HG03103 (cell line): ENCODE data around the gene ZIC3.
"Not testable (repeated sequence)": the region's sequence is repeated elsewhere in the genome, so short reads cannot be mapped to it uniquely, and the experiment has no call there.

Experiments
- ATAC-seq: cut with Tn5 transposase; IDR thresholded peaks from one replicate; pipeline ENCODE4 v1.9.1; 2021; ENCODE audit warnings: low read depth; ENCODE audit not compliant: unreplicated experiment

The ZIC3 gene

DNA sequence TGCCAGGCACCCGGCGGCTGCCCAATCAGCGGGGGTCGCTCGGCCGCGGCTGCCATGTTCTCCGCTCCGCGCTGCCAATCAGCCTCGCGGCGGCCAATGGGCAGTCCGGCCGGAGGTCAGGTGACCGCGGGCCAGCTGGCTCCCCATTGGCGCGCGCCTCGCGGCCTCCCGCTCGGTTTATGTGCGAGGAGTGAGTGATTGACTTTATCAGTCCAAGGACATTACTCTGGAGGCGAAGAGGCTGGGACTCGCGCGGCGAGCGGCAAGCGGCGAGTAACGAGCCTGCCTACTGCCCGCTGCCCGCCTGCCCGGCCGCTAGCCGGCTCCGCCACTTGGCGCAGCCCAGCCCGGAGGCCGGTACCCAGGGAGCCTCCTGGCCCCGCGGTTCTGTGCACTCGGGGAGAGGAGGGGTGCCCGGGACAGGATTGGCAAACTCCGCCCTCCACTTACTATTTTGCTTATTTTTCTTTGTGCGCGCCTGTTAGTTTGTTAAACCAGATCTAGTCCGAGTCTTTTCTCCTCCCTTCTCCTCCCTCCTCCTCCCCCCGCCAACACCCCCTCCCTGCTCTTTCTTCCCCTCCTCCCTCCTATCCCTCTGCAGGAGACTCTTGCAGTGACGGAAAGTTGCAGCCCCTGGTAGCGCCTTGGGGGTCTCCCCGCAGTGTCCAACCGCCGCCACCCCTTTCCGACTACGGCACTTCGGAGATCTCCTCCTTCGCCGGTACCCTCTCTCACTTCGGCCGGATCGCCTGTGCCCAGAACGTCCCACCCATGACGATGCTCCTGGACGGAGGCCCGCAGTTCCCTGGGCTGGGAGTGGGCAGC lies at the start of gene ZIC3:
Gene ZIC3, plus strand, starts transcription at position 207 of the 825 bp plus-strand sequence. Its CDS starts 565 bp downstream, at position 772.
- no peak for ATAC-seq

DNA sequence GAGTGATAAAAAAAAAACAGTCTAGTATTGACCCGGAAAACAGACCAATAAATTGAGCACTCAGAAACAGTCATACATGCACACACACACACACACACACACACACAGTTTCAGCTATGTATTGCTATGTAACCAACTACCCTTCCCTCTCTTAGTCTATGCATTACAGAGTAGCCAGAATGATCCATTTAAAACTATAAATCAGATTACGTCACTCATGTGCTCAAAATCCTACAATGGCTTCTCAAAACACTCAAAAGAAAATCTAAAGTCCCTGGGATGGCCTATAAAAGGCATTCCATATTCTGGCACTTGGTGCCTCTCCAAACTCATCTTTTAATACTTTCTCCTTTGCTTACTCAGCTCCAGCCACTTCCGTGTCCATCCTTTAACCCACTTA lies 46.5 kb upstream of the ZIC3 start:
- no peak for ATAC-seq

DNA sequence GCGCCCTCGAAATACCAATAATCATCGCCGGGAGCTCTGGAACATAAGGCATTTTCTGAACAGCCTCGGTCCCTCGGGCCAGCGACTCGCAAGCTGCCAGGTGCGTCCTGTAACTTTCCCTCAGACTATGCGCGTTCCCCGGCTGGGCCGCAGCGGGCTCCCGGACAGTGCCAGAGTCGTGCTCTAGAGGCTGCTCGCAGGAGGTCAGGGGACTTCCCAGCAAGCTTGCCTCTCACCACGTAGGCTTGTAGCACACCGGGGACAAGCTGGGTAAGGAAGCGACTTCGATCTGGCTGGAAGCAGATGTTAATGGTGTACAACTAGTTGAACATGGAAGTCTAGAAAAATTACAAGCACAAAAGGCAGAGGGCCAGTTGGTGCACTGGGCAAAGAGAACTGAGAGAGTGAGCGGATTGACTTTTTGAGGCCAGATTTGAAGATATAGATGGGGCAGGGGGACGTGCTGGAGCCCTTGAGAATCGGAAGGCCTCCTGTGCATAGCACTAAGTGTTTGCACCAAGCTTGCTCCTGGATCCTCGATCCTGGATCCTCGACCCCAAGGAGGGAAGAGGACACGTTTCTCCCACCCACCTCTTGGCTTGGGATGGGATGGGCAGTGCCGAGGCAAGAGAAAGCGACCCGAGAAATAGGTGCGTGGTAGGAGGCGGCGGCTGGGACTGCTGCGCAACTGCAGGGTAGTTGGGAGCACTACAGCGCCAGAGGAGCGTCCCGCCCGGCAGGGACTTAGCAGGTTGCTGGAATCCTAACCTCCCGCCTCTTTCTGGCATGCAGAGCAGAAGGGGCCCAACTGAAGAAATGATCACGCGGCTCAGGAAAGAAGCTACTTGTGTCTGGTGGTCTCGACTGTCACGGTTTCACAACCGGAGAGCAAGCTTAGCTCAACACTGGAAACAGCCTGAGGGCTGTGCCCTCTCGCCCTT lies 19.9 kb upstream of the ZIC3 start:
- ATAC-seq, result no peak

DNA sequence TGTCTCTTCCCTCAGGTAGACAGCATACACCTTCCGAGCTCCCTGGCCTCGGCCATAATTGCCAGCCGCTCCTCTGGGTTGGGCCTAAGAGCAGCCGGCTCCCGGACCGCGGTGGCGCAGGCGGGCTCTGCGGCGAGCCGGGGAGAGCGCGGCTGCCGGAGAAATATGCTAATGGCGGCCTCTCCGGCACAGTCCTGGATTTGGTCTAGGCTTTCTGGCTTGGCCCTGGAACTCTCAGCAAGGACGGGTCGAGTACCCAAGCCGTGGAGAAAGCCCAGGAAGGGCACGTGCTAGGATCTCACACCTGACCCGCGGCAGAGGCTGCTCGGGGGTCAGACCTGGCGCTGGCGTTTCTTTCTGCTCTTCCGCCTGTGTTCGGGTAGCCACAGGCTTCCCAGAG lies 18.6 kb upstream of the ZIC3 start:
- no peak for ATAC-seq

DNA sequence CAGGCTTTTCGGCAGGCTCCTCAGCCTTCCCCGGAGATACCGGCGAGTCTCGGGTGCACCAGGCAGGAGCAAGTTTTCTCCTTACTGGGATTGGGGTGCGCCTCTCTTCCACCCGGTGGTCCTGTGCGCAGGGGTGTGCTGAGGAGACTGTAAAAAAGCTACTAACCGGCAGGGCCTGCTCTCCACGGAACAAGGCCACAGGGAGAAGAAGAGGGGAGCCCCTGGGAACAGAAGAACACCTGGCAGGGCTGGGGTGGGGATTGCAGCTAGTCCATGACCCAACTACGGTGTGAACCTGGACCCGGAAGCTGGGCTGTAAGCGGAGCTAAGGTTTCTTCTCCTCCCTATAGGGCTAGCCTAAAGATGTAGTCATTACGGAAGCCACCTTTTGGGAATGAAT lies 17.7 kb upstream of the ZIC3 start:
- no peak for ATAC-seq

DNA sequence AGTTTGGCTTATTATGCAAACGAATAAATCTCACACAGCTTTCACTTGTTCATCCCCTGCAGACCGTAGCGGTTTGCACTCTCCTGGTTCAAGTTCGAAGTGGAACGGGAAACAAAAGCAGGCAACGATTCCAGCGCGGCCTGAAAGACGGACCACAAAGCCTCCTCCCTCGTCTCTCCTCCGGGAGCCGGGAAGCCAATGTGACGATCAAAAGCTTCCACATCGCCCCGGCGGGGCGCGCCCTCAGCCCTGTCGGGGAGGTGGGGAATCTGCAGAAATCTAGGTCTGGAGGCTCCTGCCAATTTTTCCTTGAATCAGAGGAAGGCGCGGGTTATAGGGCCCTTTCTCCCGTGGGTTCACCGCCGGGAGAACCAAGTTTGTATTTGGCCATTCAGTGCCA lies 16.9 kb upstream of the ZIC3 start:
- ATAC-seq, result no peak

DNA sequence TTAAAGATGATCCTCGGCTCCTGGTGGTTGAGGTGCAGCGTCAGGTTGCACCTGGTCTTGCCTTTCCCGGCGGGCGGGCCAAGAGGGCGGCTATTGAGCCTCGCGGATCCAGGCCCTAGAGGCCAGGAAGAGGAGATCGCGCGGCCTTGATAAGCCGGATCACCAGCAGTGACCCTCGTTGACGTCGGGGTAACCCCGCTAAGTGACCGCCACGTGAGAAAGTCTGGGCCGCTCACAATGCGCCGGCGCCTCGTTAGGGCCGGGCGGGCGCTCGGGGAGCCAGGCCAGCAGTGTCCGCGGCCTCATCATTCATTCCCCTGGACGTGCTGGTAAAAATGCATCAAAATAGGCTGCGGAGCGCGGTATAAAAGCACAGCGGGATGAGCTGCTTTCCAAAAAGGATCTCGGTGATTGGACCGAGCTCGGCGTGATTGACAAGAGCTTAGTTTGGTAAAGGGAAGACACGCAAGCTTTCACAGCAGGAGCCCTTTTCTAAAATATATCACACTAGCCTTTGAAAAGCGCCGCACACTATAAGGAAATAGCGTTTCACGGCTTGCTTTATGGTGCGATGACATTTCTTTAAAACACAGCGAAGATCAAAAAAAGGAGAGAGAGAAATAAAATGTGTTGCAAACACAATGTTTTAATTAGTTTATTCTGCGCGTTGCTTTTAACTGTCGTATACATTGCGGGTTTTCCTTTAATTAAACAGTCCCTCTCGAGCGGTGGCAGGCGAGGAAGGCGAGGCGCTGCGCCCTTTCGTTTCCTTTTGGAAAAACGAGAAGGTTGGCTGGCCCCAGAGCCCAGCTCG lies 15.9 kb upstream of the ZIC3 start:
- ATAC-seq, result no peak

DNA sequence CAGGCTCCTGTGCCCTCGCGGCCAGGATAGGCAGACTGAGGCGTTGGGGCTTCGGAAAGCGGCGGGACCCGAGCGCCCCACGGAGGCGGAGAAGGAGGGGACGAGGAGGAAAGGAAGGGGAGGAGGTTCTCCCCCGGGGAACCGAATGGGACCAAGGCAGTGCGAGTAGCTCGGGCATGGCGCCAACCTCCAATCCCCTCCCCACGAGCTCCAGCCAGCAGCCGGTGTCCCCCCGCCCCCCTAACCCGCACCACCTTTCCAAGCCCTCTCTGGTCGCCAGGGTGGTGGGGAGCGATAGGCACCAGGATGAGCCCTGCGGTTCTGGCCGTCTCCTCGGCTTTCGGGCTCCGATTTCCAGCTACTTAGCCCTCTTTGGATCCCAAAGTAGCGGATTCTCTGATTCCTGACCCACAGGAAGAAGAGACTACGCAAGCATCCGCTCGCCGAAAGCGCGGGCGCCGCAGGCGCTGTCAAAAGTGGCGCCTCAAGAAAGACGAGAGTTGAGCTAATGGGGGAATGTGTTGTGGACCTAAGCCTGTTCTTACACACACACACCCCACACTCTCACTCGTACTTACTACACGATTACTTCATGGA lies 15.2 kb upstream of the ZIC3 start:
- ATAC-seq, result no peak

DNA sequence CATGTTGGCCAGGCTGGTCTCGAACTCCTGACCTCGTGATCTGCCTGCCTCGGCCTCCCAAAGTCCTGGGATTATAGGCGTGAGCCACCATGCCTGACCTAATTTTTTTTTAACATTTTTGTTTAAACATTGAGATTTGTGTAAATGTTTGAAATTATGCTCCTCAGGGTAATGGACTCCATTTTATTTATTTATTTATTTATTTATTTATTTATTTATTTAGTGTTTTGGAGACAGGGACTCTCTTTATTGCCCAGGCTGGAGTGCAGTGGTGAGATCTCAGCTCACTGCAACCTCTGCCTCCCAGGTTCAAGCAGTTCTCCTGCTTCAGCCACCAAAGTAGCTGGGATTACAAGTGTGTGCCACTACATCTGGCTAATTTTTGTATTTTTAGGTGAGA lies 13.8 kb upstream of the ZIC3 start:
- not testable (repeated sequence) for ATAC-seq

DNA sequence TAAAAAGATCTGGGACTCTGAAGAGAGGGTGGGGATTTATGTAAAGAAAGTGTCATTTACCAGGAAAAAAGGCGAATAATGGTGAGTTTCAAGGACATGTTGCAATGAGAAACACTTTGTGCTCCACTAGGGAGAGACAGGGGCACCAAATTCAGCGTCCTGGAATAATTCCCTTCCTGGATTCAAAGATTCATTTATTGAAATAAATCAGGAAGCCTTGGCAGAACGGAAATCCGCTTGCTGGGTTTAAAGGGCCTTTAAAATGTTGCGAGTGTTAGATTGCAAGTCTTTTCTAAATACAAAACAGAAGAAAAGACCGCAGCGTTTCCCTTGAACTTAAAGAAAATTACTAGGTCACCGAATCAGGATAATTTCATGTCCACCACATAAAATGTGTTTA lies 3.8 kb upstream of the ZIC3 start:
- ATAC-seq, result no peak

DNA sequence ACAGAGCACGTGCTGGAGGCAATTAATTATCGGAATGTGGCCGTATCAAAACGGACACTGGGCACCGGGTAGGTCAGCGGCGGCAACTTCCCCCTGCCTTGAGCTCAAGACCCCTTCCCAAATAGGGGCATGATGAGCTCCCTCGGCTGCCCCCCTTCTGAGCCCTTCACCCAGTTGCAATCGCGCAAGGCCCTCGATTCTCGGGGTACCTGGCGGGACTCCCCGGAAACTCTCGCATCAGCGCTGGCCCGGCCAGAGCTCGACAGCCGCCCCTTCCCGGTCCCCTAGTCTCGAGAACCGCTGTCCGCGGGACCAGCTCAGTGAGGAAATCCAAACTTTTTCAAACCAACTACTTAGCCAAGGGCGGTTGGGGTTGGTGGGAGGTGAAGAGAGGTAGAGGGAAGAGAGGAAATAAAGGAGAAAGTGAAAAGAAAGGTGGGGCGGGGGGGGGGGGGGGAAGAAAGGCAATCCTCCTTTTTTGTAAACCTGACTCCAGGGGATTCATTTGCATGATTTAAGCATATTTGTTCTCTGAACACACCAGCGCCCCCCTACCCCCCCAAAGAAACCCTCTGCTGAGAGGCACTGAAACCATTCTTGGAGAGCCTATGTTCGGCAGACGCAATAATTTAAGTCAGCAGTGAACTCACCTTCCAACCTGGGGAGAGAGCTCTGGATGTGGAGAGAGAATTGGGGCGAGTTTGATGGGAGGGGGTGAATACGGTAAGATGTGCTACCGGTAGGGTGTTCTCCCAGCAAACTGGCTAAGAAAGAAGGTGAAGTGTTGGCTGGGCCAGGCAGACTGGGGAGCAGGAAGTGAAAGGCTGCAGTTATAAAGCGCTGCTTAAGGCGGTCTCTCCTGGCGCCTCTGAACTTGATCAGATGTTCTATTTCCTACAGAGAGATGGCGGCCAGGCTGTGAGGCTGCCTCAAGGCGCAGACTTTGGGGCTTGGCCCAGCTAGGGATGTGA lies 2.0 kb upstream of the ZIC3 start:
- no peak for ATAC-seq

DNA sequence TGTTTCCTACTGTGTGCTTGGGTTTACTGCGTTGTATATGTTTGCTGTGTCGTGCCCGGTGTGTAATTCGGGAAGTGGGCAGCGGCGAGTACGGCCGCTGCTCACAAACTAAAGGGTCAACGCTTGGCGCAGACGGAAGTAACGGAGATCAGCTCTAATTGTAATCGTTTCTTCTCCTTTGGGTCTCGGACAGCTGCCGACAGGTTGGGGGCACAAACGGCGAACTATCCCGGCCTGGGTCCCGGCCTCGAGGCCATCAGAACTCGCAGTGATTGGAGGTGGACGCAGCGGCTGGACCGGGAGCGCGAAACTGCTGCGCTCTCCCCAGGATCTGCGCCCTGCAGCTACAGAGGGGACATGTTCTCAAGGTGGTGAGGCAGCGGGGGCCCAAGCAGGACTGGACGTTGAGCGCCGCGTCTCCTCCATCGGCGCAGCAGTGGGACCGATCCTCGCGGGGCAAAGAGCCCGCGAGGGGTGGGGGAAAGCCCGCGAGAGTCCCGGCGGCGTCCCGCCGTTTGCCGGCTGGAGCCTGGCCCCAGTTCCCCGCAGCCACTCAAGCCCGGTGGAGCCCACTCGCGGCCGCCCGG lies 516 bp upstream of the ZIC3 start:
- ATAC-seq, result no peak

DNA sequence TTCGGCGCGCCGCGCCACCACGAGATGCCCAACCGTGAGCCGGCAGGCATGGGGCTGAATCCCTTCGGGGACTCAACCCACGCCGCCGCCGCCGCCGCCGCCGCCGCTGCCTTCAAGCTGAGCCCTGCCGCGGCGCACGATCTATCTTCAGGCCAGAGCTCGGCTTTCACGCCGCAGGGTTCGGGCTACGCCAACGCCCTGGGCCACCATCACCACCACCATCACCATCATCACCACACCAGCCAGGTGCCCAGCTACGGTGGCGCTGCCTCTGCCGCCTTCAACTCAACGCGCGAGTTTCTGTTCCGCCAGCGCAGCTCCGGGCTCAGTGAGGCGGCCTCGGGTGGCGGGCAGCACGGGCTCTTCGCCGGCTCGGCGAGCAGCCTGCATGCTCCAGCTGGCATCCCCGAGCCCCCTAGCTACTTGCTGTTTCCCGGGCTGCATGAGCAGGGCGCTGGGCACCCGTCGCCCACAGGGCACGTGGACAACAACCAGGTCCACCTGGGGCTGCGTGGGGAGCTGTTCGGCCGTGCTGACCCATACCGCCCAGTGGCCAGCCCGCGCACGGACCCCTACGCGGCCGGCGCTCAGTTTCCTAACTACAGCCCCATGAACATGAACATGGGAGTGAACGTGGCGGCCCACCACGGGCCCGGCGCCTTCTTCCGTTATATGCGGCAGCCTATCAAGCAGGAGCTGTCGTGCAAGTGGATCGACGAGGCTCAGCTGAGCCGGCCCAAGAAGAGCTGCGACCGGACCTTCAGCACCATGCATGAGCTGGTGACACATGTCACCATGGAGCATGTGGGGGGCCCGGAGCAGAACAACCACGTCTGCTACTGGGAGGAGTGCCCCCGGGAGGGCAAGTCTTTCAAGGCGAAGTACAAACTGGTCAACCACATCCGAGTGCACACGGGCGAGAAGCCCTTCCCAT lies 1.1 kb downstream of the ZIC3 start:
- no peak for ATAC-seq

DNA sequence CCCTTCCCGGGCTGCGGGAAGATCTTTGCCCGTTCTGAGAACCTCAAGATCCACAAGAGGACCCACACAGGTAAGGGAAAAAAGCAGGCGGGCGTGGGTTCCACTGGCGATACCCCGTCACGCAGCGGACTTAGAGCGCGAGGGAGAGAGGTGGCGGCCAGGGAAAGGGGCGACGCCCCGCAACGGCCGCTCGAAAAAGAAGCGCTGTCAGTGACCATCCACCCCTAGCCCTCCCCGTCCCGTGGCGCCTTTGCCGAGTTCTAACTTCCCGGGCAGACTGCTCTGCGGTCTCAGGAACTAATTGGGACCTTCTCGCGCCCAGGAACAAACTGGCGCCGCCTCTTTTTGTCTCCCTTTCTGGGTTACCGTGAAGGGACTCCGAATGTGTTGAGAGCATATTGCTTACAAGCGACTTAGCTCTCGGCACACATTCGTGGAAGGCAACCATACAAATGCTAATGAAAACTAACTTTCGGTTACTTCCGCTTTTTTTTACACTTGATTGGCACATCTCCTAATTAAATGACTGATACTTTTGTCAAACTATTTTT lies 1.8 kb downstream of the ZIC3 start:
- no peak for ATAC-seq

DNA sequence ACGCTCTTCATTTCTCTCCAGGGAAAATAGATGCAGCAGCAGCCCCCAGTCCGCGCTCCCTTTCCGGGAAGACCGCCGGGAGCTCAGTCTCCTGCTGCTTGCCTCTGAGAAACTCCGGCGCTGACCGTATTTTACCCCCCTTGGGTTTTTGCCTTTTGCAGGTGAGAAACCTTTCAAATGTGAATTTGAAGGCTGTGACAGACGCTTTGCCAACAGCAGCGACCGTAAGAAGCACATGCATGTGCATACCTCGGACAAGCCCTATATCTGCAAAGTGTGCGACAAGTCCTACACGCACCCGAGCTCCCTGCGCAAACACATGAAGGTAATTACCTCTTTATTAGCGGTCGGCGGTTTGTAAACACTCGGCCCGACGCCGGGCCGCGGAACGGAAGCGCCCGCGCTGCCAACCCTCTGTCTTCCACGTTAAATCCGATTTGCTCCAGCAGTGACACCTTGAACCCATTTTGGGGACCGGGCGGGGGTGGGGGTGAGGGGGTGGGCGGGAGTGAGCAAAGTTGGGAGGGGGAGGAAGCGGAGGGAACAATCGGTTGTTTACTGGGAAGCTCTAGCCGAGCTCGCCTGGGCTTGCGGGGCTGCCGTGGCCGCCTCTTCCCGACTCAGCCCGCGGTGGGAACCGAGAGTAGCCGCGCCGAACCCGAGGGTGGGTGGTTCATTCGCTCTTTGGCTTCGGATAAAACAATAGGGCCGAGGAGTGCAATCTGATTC lies 3.0 kb downstream of the ZIC3 start:
- ATAC-seq, result no peak

DNA sequence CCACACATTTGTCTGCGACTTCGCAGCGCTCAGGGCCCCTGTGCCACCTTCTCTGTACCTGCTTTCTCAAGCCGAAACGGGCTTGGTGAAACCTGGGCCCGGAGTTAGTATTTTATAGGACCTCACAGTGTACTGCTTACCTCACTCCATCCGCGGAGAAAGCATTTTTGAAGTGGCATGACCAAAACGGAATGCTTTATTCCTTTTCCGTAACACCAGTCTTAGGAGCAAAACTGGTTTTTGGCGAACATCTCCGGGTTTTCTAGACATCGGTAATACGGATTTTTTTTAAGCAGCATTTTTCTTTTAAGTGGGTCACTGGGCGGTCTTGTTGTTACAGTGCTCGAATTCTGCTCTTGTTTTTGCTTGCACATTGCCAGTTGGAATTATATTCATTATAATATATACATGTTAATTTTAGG lies 3.6 kb downstream of the ZIC3 start:
- ATAC-seq, result no peak
